ENCODE results near the gene PDE7B.

DNA sequence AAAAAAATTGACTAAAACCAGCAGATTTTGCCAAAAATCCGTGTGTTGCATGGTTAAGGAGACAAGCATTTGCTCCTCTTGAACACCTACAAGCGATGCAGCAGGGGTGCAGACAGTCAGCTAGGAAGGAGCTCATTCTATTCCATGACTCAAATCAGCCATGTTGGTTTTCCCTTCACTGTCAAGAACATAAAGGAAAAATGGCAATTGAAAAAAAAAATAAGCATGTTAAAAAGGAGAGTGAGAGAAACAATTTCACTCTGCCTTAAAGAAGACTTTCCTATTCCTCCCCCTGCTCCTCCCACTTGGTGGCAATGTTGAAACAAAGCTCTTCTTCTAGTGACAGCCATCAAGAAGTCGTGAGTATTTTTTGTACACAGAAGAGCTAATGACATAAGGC, 283.2 kb downstream of the PDE7B start:
- TF ChIP-seq CTCF (conservative IDR thresholded peaks at IDR 0.05 in 1 of 2, IDR thresholded peaks at IDR 0.05 in 1 of 2; ENCODE audit: low read depth in 1 of 2, low read length in 2 of 2) (no peak), EZH2 (IDR thresholded peaks at IDR 0.05; ENCODE audit: low read length, missing control alignments) (no peak)

Measured in fibroblast of lung (primary cell).